Endometrial microvascular endothelial cells (primary cell): Measurements from ENCODE around the gene PAX5. TPM values are rescaled to one million over a fixed set of nuclear protein-coding genes. Genes with fewer than 3 reads are reported as not detected.
"Not testable (repeated sequence)": the region's sequence is repeated elsewhere in the genome, so short reads cannot be mapped to it uniquely, and the experiment has no call there.

ENCODE experiments used
- in situ Hi-C: cut with HindIII; loops from 2 replicates; pipeline ENCODE4 v1.10.0; 2017; ENCODE audit warnings: low sequenced_read_pairs, low pct_unique_long_range_greater_than_20kb; ENCODE audit errors: inconsistent ontology term
- total RNA-seq: library from RNA; depleted of rRNA; stranded (reverse); fragments of >200 nt; gene quantifications from one replicate; pipeline ENCODE4 v1.2.3, GENCODE V29; 2015; ENCODE audit errors: inconsistent ontology term

Gene PAX5
- total RNA-seq, 1 donor from 2014 or later: not detected

DNA sequence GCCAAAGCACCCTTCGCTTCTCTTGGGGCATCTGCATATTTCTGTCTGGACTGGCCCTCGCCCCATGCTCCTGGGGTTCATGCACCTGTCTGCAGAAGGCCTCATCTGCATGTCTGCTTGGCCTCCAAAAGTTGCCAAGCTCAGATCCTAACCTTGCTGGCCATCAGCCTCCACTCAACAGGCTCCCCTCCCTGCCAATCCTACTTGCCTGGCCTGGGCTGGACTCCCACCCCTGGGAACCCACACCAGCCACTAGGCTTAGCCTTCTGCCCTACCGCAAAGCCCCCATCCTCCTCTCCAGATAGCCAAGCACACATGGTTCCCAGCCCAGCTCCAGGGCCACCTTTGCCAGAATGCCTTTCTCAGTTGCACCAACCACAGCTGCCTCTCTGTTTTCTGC lies 159.8 kb downstream of the PAX5 start:
- in situ Hi-C loops: no loop called here

DNA sequence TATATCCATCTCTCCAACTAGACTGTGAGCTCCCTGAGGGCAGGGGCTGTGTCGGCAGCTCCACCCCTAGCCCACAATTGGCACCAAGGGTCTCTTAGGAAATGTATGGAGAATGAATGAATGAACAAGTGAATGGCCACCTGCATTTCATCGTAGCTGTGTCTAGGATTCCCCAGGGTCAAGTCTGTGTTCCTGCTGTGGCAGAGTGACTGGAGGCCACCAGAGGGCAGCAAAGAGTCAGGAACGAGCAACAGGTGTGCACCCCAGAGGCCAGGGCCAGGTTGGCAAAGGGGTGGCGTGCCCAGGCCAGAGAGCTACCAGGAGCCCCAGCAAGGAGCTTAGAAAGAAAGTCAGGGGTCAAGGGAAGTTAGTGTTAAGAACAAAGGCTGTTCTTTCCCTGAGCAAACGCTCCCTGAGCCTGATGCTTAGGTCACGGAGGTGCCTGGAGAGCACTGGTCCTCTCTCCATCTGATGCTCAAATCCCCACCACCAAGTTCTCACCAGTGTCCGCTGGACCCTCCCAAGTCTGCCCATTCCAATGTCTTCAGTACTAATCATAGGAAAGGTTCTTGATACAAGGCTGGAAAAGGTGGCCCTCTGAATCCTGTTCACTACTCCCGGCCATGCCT lies 160.7 kb downstream of the PAX5 start:
- in situ Hi-C loops: no loop called here

DNA sequence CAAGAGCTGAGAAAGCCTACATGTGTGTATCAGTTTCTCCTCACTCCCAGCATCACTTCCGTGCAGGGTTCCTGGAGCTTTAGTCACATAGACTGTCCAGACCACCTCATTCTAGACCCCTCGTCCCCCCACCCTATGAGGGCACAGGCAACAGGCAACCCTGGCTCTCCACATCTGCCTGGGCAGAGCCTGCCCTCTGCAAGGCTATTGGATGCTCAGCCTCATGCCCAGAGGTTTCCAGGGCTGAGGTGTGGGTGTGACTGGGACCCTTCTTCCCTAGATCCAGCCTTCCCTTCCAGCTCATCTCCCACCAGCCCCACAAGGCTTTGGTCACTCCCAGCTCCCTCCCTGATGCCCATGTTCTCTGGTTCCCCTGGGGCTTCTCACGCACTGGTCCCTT lies 161.4 kb downstream of the PAX5 start:
- in situ Hi-C loops: no loop called here

DNA sequence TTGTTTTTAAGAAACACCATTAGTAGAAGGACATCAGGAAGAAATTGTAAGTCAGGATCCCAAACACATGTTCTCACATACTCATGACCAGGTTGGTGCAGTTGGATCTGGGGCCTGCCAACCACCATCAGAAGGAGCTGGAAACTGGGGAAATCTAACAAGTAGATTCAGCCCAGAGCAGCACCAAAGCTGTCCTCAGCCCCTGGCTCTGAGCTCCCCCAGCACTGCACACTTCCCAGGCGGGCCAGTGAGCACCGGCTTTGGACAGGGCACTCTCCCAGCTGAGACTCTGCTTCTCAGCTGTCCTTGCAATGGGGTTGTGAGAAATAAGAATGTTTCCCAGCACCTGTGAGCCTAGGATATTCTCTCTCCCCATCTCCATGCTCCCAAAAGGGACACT lies 162.5 kb downstream of the PAX5 start:
- in situ Hi-C loops: no loop called here

DNA sequence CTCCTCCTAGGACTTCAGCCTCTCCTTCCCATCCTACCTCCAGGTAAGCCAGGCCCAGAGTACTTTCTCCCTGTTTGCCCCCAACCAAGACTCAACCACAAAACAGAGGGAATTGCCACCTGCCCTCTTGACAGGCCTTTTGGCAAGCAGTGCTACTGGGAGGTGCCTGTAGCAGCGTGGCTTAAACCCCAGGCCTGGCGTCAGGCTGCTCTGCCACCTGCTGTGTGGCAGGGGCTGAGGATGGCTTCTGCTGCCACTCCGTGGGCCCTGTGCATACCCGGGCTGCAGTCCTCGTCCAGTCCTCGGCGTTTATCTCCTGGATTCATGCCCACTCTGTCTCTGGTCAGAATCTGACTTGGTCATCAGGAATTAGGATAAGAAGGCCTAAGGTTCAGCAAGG lies 163.1 kb downstream of the PAX5 start:
- in situ Hi-C loops: no loop called here

DNA sequence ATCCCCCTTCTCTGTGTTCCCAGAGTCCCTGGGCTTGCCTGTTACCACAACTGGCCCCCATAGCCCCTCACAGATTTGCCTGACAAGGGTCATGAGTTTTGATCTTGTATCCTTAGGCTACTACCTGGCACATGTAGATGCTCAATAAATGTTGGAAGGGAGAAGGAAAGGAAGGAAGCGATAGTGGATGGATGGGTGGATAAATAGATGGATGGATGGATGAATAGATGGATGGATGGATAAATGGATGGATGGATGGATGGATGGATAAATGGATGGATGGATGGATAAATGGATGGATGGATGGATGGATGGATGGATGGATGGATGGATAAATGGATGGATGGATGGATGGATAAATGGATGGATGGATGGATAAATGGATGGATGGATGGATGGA lies 164.5 kb downstream of the PAX5 start:
- in situ Hi-C loops: not testable (repeated sequence)

DNA sequence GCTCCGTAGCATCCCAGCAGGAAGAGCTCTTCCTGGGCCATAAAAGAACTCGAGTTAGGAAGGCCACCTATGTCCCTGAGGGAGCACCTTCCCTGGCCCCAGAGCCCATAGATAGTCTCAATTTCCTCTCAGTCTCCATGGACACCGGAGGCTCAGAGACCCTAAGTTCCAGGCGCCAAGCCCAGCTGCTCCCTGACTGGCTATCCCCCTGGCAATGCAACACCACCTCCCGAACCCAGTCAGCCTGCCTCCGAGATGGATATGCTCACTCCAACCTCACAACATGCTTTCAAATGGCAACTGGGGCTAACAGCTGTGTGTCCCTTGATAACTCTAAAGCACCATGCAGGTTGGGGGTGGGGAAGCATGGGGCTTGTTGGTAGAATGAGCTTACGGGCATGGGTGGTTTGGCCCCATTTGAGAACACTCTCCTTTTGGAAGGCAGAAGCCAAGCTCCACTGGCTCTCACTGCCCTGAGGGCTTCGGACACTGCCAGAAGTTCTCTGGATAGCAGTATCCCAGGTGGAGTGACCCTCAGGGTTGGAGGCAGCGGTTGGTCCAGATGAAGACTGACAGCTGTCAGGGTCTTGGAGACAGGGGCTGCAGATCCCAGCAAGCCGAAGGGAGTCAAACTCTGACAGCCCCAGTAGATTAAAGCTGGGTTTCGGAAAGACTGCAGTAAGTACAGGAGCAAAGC lies 165.3 kb downstream of the PAX5 start:
- in situ Hi-C loops: no loop called here

DNA sequence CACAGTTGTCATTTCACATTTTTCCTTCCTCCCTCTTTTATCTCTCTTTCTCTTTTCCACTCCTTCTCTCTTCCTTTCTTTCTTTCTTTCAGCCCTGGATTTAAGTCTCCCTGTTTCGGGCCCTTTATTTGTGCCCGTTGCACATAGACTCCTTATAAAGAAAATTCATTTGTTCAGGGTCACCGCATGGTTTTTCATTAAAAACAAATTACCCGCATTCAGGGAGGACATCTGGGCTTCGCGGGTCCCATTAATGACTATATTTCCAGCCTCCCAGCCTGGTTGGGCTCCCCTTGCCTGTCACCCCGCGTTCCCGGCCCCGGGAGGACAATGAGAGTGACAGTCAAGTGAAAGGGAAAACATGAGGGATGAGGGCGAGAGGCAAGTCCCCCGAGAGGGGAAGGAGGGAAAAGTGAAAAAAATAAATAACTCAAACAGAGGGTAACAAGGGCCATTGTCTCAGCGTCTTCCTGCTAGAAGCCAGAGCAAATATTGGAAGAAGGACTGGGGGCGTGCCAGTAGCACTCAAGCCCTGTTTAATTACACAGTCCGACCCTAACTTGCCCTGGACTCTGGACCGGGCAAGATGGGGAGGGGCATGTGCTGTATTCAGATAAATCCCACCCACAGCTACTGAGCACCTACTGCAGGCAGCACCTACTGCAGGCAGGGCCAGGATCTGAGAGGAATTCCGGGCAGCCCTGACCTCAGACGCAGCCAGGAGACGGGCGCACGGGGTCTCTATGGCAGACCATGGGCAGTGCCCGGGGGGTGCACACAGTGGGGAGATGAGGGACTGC lies 166.2 kb downstream of the PAX5 start:
- in situ Hi-C loops: no loop called here

DNA sequence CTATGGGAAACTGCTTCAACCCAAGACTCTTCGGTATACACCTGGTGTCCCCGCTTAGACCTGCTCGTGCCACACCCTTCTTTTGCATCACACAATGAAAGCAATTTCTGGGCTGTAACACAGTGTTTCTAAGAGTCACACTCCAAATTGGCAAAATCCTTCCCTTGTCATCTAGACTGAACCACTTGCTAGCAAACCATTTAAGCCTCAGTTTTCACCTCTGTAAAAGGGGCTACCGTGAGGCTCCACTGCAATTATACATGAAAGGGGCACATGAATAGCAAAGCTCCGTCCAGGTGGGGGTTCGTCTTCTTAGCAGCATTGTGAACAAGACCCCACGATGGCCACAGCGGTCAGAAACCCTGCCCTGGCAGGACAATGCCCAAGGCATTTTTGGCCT lies 166.8 kb downstream of the PAX5 start:
- in situ Hi-C loops: no loop called here

DNA sequence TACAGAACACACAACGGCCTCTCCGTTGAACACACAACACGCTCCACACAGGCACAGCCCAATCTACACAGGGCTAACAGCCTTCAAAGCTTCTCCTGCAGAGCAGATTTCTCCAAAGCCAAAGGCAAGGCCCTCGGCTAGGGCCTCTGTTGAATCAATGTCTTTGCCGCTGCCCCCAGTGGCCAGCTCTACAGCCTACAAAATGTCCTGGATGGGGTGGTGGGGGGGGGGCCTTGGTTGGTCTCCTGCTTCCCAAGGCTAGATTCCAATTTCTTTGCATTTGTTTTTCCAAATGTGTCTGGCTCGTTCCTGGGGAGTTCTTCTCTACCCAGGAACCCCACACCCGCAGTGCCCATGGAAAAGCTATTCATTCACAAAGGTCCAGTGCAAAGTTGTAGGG lies 167.2 kb downstream of the PAX5 start:
- in situ Hi-C loops: no loop called here

DNA sequence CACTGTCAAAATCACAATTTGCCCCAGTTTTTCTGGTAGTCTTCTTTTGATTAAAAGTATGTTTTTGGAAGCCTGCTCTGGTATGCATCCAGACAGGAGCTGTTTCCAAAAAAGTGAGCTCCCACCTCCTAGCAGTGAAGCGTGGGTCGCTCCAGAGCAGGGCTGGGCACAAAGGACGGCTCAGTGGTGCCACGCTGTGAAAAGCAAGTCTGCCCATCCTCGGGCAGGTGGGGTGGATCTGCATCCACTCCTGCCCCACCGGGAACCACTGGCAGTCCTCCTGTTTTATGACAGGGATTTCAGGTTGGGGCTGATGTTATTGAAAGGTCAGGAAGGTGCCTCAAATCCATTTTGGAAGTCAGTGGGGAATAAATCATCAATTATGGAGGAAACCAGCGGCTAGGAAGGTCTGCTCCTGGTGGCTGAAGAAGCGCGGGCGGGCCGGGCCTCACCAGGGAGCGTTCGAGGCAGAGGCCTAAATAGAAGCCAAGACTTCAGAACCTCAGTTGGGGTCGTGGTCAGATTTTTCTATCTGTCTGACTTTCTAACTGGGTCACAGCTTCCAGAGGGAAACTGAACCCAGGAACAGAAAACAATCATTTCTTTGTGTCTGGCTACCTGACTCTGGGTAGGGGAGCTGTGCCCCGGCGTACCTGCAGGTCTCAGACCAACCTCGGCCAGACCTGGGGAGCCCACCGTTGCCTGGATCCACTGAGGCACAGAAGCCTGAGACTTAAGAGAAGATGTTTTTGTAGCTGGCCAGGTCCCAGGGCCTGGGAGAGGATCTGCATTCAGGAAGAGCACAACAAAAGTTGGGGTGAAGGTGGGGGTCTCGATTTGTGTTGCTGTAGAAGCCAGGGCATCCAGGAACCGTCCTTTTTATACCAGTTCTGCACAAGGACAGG lies 168.1 kb downstream of the PAX5 start:
- in situ Hi-C loops: no loop called here

DNA sequence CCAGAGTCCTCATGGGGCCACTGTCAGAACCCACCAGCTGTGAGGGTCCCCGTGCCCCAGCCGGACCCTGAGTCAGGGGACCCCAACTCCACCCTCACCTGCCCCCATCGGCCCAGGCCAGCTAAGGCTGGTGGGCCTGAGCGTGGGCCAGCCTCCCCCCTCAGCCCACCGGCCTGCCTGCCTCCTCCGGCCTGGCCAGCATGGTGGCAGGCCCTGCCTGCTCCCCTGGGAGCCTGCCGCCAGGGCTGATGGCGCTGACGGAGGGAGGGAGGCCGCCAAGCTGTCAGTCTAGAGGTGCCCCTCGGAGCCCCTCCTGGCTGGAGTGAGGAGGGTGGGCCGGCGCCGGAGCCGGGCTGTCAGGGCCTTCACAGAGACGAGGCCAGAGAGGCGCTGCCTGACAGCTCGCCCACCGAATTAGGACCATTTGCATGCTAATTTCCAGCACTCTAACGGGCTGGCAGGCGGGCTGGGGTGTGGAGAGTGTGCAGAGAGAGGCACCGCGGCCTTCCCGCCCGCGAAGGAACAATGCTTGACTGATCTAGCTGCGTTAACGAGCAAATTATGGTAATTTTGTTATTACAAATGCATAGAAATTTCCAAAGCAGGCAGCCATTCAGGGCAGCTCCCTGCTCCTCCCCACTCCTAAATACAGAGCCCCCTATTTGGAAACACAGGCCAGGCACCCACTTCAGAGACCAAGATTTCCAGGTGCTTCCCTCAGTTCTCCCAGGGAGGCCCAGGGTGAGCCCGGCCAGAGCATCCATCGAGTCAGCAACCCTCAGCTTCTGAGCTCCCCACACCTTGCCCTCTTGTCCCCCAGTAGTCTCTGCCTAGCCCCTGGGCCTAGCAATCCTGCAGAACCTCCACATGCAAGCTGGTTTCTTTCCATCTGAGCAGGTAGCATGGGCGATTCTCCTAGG lies 169.3 kb downstream of the PAX5 start:
- in situ Hi-C loops: no loop called here

DNA sequence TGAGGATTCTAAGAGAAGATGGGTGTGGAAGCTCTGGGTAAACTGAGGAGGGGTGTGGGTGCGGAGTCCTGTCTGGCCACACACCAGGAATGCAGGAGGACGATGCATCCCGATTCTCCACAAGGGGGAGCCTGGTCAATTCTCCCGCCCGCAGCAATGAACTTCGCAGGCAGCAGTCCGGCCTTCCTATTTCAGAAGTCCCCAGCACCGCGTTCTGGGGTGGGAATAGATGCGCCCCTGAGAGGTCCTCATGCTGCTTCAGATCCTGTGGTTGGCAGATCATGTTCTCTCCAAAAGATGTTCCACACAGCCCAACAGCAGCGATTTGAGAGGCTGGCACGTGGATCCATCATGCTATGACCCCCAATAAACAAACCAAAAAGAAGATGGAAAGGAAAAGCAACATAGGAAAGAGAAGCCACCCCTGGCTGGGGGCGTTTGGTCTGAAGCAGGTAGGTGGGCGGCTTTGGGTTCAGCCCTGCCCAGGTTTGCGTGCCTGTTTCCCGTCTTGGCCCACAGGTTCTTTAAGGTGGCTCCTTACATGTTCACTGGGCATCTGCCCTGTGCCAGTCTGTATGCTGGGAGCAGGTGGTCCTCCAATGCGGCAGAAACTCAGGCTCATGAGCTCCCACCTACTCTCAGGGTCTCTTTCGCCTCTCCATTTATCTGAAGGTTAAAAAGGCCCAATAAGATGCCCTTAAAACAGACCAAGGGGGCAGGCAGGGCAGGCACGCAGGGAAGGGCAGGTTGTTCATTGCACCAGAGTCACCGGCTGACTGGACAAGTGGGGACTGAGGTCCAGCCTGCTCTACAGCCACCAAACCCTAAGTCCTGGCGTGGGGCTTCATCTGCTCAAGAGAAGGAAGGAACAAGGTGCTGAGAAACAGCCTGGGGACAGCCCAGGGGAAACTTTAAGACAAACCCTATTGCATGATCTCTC lies 171.6 kb downstream of the PAX5 start:
- in situ Hi-C loops: no loop called here

DNA sequence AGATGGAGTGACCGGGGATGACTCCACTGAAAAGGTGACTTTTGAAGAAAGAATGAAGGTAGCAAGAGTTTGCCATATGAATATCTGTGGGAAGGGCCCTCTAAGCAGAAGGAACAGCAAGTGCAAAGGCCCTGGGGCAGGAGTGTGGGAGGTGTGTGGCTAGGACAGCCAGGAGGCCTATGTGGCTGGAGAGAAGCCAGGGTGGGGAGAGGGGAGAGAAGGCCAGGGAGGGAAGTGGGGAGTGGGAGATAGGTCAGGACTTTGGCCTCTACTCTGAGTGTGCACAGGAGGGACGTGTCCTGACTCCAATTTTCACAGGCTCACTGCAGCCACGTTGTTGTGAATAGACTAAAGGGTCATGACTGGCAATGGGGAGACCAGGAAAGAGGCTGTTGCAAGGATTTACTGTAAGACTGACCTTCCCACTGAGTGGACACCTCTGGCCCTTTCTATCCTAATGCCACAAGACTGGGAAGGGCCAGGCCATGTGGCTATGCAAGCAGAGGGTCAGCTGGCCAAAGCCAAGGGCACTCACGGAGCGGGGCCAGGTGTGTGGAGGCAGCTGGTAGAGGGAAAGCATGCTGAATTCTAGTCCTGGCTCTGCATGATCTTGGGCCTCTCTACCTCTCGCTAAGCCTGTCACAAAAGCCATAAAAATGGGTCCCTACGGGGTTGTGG lies 172.4 kb downstream of the PAX5 start:
- in situ Hi-C loops: no loop called here

DNA sequence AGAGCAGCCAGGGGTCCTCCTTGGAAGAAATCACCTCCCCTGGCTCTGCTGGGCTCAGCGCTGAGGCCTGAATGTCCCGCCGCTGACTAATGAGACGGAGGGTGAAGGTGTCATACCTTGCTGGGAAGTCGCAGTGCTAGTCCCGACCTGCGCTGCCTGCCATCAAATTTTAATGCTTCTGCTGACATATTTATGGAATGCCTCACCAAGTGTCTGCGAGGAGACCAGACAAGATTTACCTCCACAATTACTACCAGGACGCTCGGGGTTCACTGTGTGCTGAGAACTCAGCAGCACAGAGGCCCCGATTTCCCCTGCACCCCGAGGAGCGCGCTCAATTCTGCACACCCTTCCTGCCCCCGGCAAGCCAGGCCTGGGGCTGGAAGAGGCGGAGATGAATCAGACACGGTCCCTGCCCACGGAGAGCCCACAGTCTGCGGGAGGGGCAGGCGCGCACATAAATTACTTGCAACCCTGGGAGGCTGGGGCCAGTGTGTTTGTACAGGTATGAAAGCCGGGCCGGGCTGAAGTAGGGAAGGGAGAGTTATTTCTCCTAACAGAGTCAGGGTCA lies 175.2 kb downstream of the PAX5 start:
- in situ Hi-C loops: no loop called here
